Measurements from ENCODE around the gene KLF17.

DNA sequence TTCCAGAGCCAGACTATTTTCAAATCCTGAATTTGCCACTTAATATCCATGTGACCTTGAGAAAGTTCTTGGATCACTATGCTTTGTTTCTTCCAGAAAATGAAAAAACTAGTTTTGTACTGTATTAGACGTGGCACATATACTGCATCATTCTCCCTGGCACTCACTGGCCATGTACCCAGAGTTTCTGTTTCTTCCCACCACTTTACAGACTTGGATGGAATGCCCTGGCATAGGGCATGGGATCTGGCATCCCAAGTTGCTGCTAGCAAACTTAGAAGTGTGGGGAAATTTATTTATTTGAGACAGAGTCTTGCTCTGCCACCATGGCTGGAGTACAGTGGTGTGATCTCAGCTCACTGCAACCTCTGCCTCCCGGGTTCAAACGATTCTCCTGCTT, 12.8 kb downstream of the KLF17 start:
- TF ChIP-seq, protein P1, sequence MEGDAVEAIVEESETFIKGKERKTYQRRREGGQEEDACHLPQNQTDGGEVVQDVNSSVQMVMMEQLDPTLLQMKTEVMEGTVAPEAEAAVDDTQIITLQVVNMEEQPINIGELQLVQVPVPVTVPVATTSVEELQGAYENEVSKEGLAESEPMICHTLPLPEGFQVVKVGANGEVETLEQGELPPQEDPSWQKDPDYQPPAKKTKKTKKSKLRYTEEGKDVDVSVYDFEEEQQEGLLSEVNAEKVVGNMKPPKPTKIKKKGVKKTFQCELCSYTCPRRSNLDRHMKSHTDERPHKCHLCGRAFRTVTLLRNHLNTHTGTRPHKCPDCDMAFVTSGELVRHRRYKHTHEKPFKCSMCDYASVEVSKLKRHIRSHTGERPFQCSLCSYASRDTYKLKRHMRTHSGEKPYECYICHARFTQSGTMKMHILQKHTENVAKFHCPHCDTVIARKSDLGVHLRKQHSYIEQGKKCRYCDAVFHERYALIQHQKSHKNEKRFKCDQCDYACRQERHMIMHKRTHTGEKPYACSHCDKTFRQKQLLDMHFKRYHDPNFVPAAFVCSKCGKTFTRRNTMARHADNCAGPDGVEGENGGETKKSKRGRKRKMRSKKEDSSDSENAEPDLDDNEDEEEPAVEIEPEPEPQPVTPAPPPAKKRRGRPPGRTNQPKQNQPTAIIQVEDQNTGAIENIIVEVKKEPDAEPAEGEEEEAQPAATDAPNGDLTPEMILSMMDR (IDR thresholded peaks at IDR 0.05 in 8 of 11, conservative IDR thresholded peaks at IDR 0.05 in 3 of 11) = no peak
- no peak for TF ChIP-seq POLR2A (IDR thresholded peaks at IDR 0.05)
